Skeletal muscle tissue (tissue), 4 donors: ENCODE measurements around the gene FBXO42. TPM values are rescaled to one million over a fixed set of nuclear protein-coding genes. Genes with fewer than 3 reads are reported as not detected.
A peak's percentile ranks its signal among the peaks of the same experiment; 100 is the strongest.

Experiments used
- H3K27ac ChIP-seq: one replicate; pipeline ENCODE4 v1.7.0; 2013; ENCODE audit warnings: mild to moderate bottlenecking, low read depth, low read length, inconsistent platforms
- H3K27me3 ChIP-seq, 3 donors: one replicate each; pipeline ENCODE4 v1.7.0; 2013; ENCODE audit warnings: low read length in 3 of 3; ENCODE audit not compliant: control insufficient read depth in 3 of 3, insufficient read depth in 3 of 3
- H3K36me3 ChIP-seq, 3 donors: one replicate each; pipeline ENCODE4 v1.7.0; 2013; ENCODE audit warnings: low read length in 3 of 3; ENCODE audit not compliant: control insufficient read depth in 3 of 3, insufficient read depth in 3 of 3
- H3K4me1 ChIP-seq, 3 donors: one replicate each; pipeline ENCODE4 v1.7.0; 2013; ENCODE audit warnings: low read length in 3 of 3, mild to moderate bottlenecking in 3 of 3; ENCODE audit not compliant: control insufficient read depth in 3 of 3, insufficient read depth in 3 of 3
- H3K4me3 ChIP-seq, 3 donors: one replicate each; pipeline ENCODE4 v1.7.0; 2013; ENCODE audit warnings: low read length in 3 of 3
- H3K9ac ChIP-seq, 3 donors: one replicate each; pipeline ENCODE4 v1.7.0; 2013; ENCODE audit warnings: low read length in 3 of 3, mild to moderate bottlenecking in 3 of 3, moderate library complexity in 2 of 3, low read depth in 1 of 3
- H3K9me3 ChIP-seq, 3 donors: one replicate each; pipeline ENCODE4 v1.7.0; 2013; ENCODE audit warnings: low read length in 3 of 3; ENCODE audit not compliant: control insufficient read depth in 3 of 3
- total RNA-seq: library from RNA; depleted of rRNA; stranded (reverse); fragments of >200 nt; gene quantifications from one replicate; pipeline ENCODE4 v1.2.3, GENCODE V29; 2014
- donor health status: Osteomylitis.

The FBXO42 gene
- total RNA-seq, 1 donor from 2014 or later = 12.0 TPM

DNA sequence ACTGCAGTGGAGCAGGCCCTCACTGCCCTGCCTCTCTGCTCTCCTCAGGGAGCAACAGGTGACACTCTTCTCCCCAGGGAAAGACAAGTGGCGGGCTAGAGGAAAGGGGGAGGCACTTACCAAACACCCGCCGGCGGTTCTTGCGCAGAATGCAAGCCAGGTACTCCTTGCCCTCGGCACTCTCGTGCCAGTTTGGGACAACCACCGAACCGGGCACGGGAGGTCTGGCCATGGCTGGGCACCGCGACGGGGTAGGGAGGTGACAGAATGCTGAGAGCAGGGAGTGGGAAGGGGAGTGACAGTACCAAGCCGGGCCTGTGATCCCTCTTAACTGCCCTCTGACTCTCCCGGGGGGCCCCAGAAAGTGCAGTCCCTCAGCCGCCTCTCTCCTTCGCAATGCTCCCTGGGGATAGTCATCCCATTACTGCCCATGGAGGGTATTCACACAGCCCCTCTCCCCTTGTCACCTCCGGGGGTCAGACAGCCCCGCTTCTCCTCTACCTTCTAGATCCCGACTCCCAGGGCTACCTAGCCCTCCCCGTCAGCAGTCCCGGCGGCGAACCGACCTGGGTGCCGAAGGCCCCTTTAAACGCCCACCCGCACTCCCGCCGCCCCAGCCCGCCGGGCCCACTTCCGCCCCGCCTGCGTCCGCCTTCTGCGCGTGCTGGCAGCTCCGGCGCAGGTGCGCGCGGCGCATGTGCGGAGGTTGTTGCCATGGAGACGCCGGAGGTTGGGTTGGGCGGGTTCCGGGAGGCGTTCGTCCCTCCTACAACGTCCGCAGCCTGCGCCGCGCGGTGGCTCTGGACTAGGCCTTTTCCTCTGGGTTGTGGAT, 115.6 kb downstream of the FBXO42 start, which contains the start of gene CPLANE2:
Gene CPLANE2 (minus strand): TSS at position 673 of the 832 bp plus-strand sequence. CDS start 441 bp downstream, at position 232.
- H3K4me3 ChIP-seq = peak within 1 kb of the TSS; percentile 74 to 88 (median 81)
- peak within 1 kb of the TSS; percentile 69 for H3K27ac ChIP-seq
- no peaks in the 10 kb centered on the region for H3K27me3 ChIP-seq
- peaks cover 0 to 8% (median 2%) of the 10 kb centered on the region in 3 donors for H3K36me3 ChIP-seq
- H3K9ac ChIP-seq = peak within 1 kb of the TSS; percentile 78 to 89 (median 88)
- peaks cover 17 to 19% (median 18%) of the 10 kb centered on the region in 3 donors for H3K4me1 ChIP-seq
- no peaks in the 10 kb centered on the region for H3K9me3 ChIP-seq

DNA sequence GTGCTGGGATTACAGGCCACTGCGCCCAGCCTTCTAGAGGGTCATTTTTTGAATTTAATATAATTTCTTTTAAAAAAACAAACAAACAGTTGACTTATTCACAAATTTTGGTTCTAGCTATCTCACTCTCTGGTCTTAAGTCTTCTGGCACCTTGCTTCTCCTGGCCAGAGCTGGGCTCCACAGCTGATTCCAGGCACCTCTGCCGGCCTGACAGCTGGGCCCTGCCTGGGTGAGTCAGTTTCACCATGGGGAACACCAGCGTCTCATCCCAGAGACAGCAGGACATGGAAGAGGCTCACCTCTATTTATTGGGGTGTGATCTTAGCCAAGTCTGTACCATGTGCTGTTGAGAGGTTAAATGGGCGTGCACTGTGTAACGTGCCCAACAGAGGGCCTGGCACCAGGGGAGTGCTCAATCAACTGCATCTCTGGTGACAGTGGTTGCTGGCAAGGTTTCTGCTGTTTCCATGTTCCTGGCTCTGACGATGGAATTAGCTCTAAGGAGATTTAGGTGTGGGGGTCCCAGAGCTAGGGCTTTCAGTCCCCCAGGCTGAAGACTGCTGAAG, 116.3 kb downstream of the FBXO42 start:
- peaks cover 0 to 8% (median 2%) of the 10 kb centered on the region in 3 donors for H3K36me3 ChIP-seq
- no peaks in the 10 kb centered on the region for H3K27me3 ChIP-seq
- H3K9me3 ChIP-seq = no peaks in the 10 kb centered on the region
- peak overlapping the region; percentile 74 to 88 (median 81) for H3K4me3 ChIP-seq
- H3K9ac ChIP-seq = peak overlapping the region; percentile 78 to 89 (median 88)
- peaks cover 16 to 18% (median 17%) of the 10 kb centered on the region in 3 donors for H3K4me1 ChIP-seq
- H3K27ac ChIP-seq = peak overlapping the region; percentile 69

GRCh38 chr1:16235347-16235746, 116.9 kb downstream of the FBXO42 start:
- H3K27ac ChIP-seq = no peak overlapping the region
- no peaks in the 10 kb centered on the region for H3K27me3 ChIP-seq

GRCh38 chr1:16233431-16233830, 118.8 kb downstream of the FBXO42 start:
- no peaks in the 10 kb centered on the region for H3K9me3 ChIP-seq
- H3K4me1 ChIP-seq = peaks cover 16 to 18% (median 17%) of the 10 kb centered on the region in 3 donors
- H3K9ac ChIP-seq = no peak overlapping the region
- peaks cover 0 to 8% (median 2%) of the 10 kb centered on the region in 3 donors for H3K36me3 ChIP-seq
- no peak overlapping the region for H3K27ac ChIP-seq
- no peak overlapping the region for H3K4me3 ChIP-seq
- peaks cover 0 to 3% (median 3%) of the 10 kb centered on the region in 3 donors for H3K27me3 ChIP-seq

More at GRCh38 chr1:16235347-16235746, 116.9 kb downstream of the FBXO42 start:
- Histone ChIP-seq H3K4me3 (no peak overlapping the region), H3K4me1 (peaks cover 16 to 18% (median 17%) of the 10 kb centered on the region in 3 donors), H3K9me3 (no peaks in the 10 kb centered on the region), H3K9ac (no peak overlapping the region), H3K36me3 (peaks cover 0 to 8% (median 2%) of the 10 kb centered on the region in 3 donors)

DNA sequence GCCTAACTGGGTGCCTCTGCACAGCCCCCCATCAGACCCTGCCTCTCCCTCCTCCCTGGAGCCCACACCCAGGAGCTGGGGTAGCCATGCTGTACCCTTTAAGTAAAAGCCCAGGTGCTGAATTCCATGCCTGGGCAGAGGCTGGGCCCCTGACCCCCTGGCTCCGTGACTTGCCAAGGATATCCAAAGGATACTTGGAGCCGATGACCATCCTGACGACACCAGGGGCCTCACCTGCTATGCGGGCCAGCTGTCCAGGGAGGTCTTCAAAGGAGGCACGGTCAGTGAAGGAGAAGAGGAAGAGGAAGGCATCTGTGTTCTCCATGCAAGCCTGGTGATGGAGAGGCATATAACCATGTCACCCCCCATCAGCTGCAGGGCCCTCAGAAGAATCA, 120.0 kb downstream of the FBXO42 start:
- H3K36me3 ChIP-seq = peaks cover 0 to 8% (median 2%) of the 10 kb centered on the region in 3 donors
- H3K9me3 ChIP-seq = no peaks in the 10 kb centered on the region
- H3K9ac ChIP-seq = no peak overlapping the region
- no peak overlapping the region for H3K4me3 ChIP-seq
- no peak overlapping the region for H3K27ac ChIP-seq
- peaks cover 10 to 14% (median 10%) of the 10 kb centered on the region in 3 donors for H3K27me3 ChIP-seq
- peaks cover 13% of the 10 kb centered on the region in 3 donors for H3K4me1 ChIP-seq

GRCh38 chr1:16231331-16232315, 120.7 kb downstream of the FBXO42 start:
- H3K4me1 ChIP-seq = peaks cover 9 to 12% (median 9%) of the 10 kb centered on the region in 3 donors
- H3K4me3 ChIP-seq = no peak overlapping the region
- peaks cover 11 to 20% (median 14%) of the 10 kb centered on the region in 3 donors for H3K27me3 ChIP-seq
- no peaks in the 10 kb centered on the region for H3K9me3 ChIP-seq
- H3K27ac ChIP-seq = no peak overlapping the region
- peaks cover 0 to 8% (median 2%) of the 10 kb centered on the region in 3 donors for H3K36me3 ChIP-seq
- no peak overlapping the region for H3K9ac ChIP-seq

GRCh38 chr1:16230744-16231143, 121.5 kb downstream of the FBXO42 start:
- Histone ChIP-seq H3K9ac (no peak overlapping the region), H3K36me3 (peaks cover 0 to 8% (median 2%) of the 10 kb centered on the region in 3 donors)

DNA sequence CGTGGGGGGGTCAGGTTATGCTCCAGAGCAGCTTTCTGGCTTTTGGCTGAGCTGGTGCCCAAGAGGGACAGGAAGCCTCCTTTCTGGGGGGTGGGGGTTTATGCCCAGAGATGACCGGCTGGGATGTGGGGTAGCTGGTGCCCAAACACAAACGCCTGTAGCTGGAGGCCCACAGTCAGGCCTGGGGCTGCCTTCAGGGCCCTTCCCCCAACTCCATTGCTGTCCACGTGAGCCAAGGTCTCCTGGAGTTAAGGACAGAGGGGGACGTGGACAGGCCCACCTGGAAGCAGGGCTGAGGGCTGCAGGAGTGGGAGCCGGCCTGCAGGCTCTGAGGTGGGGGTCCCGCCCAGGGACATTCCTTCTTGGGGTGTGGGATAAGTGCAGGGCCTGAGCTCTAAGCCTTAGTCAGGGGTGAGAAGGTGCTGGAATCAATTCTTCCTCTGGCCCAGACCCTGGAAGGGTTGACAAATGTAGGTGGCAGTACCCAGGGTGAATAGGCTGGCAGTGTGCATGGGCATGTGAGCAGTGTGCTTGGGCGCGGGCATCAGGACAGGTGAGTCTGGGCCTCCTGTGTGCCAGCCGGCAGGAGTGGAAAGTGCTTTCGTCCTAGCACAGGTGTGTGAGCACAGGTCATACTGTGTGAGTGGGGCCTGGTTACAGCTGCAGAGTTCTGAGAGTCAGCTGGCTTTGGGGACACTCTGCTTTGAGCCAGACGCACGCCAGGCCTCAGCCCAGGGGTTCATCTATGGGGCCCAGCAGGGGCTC, 122.1 kb downstream of the FBXO42 start:
- Histone ChIP-seq H3K4me1 (peaks cover 3 to 9% (median 7%) of the 10 kb centered on the region in 3 donors), H3K9ac (no peak overlapping the region), H3K27me3 (peaks cover 11 to 29% (median 19%) of the 10 kb centered on the region in 3 donors), H3K36me3 (peaks cover 0 to 8% (median 2%) of the 10 kb centered on the region in 3 donors), H3K27ac (no peak overlapping the region), H3K9me3 (no peaks in the 10 kb centered on the region), H3K4me3 (no peak overlapping the region)

More at GRCh38 chr1:16230744-16231143, 121.5 kb downstream of the FBXO42 start:
- Histone ChIP-seq H3K4me3 (no peak overlapping the region), H3K27me3 (peaks cover 11 to 29% (median 19%) of the 10 kb centered on the region in 3 donors), H3K27ac (no peak overlapping the region), H3K4me1 (peaks cover 3 to 9% (median 7%) of the 10 kb centered on the region in 3 donors), H3K9me3 (no peaks in the 10 kb centered on the region)
